Erythroblast (primary cell): Measurements from ENCODE around the gene TSPAN9.

Experiments used
- DNase-seq, 2 experiments: peaks; one replicate each; lab custom pipeline; 2025; lab: John Stamatoyannopoulos, UW
- GATA1 ChIP-seq: IDR thresholded peaks from 2 replicates; pipeline ENCODE4 v1.6.1; 2011; ENCODE audit warnings: low read depth, mild to moderate bottlenecking, control low read depth, low read length, moderate library complexity
- POLR2A ChIP-seq: IDR thresholded peaks from 2 replicates; pipeline ENCODE4 v1.6.1; 2011; ENCODE audit warnings: mild to moderate bottlenecking, low read length

The TSPAN9 gene

GRCh38 chr12:3076730-3077571 lies at the start of gene TSPAN9:
Gene TSPAN9, plus strand, starts transcription at chr12:3077379. Its CDS starts 123,815 bp downstream, at chr12:3201194.
- DNase-seq: peak; percentile 57 to 79

GRCh38 chr12:3028108-3028507 lies 49.1 kb upstream of the TSPAN9 start:
- DNase-seq: no peak
- no peak for TF ChIP-seq GATA1
- no peak for TF ChIP-seq POLR2A

More at GRCh38 chr12:3076730-3077571, at the start of gene TSPAN9:
- no peak for TF ChIP-seq GATA1
- TF ChIP-seq POLR2A: no peak

- TF ChIP-seq GATA1: no peak
- no peak for TF ChIP-seq POLR2A
- no peak for DNase-seq
These were observed 46.3 kb upstream of the TSPAN9 start for GRCh38 chr12:3030821-3031429.

- no peak for TF ChIP-seq GATA1
- no peak for TF ChIP-seq POLR2A
- DNase-seq: no peak
These were observed 45.0 kb upstream of the TSPAN9 start for GRCh38 chr12:3032161-3032560.

- no peak for TF ChIP-seq POLR2A
- no peak for TF ChIP-seq GATA1
These were observed 44.2 kb upstream of the TSPAN9 start for GRCh38 chr12:3032770-3033538.

GRCh38 chr12:3033539-3033867 lies 43.7 kb upstream of the TSPAN9 start:
- no peak for DNase-seq
- TF ChIP-seq GATA1: no peak

More at GRCh38 chr12:3032770-3033538, 44.2 kb upstream of the TSPAN9 start:
- DNase-seq: no peak

GRCh38 chr12:3034067-3034750 lies 43.0 kb upstream of the TSPAN9 start:
- TF ChIP-seq POLR2A (no peak), GATA1 (no peak)
- peak; percentile 51 to 63 for DNase-seq

GRCh38 chr12:3035171-3035570 lies 42.0 kb upstream of the TSPAN9 start:
- TF ChIP-seq POLR2A: no peak
- no peak for TF ChIP-seq GATA1
- no peak for DNase-seq

GRCh38 chr12:3035815-3036702 lies 41.1 kb upstream of the TSPAN9 start:
- no peak for DNase-seq
- TF ChIP-seq GATA1: no peak
- TF ChIP-seq POLR2A: no peak

GRCh38 chr12:3036901-3037600 lies 40.1 kb upstream of the TSPAN9 start:
- TF ChIP-seq POLR2A (no peak), GATA1 (no peak)
- DNase-seq: no peak

- DNase-seq: no peak
- TF ChIP-seq GATA1 (no peak), POLR2A (no peak)
These were observed 39.0 kb upstream of the TSPAN9 start for GRCh38 chr12:3038166-3038565.
